ENCODE results near the gene PCDH9. TPM values are rescaled to one million over a fixed set of nuclear protein-coding genes. Genes with fewer than 3 reads are reported as not detected.

The PCDH9 gene
- total RNA-seq, 2 donors from 2014 or later = 0.95 to 1.8 TPM

DNA sequence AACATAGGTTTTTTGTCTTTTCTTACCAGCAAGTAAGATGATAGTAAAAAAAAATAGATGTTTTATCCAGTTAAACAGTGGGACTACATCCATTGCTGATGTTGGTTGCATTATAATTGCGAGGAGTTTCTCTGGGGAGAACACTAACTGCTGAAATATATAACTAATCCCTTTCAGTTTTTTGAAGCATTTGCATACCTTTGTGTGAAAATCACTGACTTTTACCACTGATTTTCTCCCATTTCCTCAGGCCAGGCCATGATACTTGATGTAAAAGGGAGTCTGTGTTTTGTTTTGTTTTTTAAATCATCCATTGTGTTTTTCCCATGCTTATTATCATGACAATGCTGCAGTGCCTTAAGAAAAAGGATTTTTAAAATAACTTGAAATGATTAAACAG is 699.5 kb downstream of the PCDH9 start:
- H3K27ac Mint-ChIP-seq = no peak overlapping the region
- no peaks in the 10 kb centered on the region for H3K4me1 ChIP-seq (ENCODE audit: control insufficient read depth, insufficient read depth, low read length)
- H3K9me3 Mint-ChIP-seq = no peaks in the 10 kb centered on the region
- DNase-seq = no peak
- no peak overlapping the region for H3K27ac ChIP-seq (ENCODE audit: low read depth, low read length)
- 93% methylated on average over 1 of the region's 1 CpG; no CpG with 5 or more reads in 1 of the 2 experiments for WGBS, 2 experiments (ENCODE audit: insufficient coverage in 1 of 2, insufficient read length in 1 of 2)
- no peaks in the 10 kb centered on the region for H3K36me3 Mint-ChIP-seq (ENCODE audit: low read depth)
- no peaks in the 10 kb centered on the region for H3K27me3 ChIP-seq (ENCODE audit: control insufficient read depth, insufficient read depth, low read length, poor library complexity, severe bottlenecking)
- H3K4me1 Mint-ChIP-seq = peaks cover 8% of the 10 kb centered on the region
- TF ChIP-seq, protein P1, sequence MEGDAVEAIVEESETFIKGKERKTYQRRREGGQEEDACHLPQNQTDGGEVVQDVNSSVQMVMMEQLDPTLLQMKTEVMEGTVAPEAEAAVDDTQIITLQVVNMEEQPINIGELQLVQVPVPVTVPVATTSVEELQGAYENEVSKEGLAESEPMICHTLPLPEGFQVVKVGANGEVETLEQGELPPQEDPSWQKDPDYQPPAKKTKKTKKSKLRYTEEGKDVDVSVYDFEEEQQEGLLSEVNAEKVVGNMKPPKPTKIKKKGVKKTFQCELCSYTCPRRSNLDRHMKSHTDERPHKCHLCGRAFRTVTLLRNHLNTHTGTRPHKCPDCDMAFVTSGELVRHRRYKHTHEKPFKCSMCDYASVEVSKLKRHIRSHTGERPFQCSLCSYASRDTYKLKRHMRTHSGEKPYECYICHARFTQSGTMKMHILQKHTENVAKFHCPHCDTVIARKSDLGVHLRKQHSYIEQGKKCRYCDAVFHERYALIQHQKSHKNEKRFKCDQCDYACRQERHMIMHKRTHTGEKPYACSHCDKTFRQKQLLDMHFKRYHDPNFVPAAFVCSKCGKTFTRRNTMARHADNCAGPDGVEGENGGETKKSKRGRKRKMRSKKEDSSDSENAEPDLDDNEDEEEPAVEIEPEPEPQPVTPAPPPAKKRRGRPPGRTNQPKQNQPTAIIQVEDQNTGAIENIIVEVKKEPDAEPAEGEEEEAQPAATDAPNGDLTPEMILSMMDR (conservative IDR thresholded peaks at IDR 0.05) = no peak
- H3K27me3 Mint-ChIP-seq (ENCODE audit: insufficient read depth) = no peaks in the 10 kb centered on the region
- H3K4me3 Mint-ChIP-seq = no peak overlapping the region
- no peaks in the 10 kb centered on the region for H3K9me3 ChIP-seq (ENCODE audit: control insufficient read depth, low read length)
- no peak overlapping the region for H3K9ac ChIP-seq (ENCODE audit: extremely low read depth, low read length, poor library complexity, severe bottlenecking)
- H3K36me3 ChIP-seq (ENCODE audit: control insufficient read depth, insufficient read depth, low read length) = no peaks in the 10 kb centered on the region
- no peak overlapping the region for H3K4me3 ChIP-seq (ENCODE audit: low read length)

DNA sequence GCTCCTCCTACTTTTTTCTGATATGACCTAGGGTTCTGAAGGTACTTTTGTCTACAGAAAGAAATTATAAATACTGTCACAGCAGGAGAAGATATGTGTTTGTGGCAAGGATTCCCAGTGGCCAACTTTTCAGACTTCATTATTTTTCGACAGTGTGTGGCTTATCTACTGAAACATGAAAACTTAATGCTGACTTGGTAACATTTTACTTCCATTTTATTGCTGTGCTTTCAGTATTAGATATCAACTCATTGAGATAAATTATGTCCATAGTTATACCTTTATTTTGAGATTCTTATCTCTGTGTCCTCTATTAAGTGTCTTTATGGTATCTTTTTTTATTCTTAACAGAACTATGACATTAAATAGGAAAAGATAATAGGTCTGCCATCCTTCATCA is 700.0 kb downstream of the PCDH9 start:
- Mint-ChIP-seq H3K9me3 (no peaks in the 10 kb centered on the region), H3K4me1 (peaks cover 8% of the 10 kb centered on the region), H3K36me3 (ENCODE audit: low read depth) (no peaks in the 10 kb centered on the region), H3K27ac (no peak overlapping the region), H3K27me3 (ENCODE audit: insufficient read depth) (no peaks in the 10 kb centered on the region), H3K4me3 (no peak overlapping the region)
- no peak for DNase-seq
- H3K36me3 ChIP-seq (ENCODE audit: control insufficient read depth, insufficient read depth, low read length) = no peaks in the 10 kb centered on the region
- no peaks in the 10 kb centered on the region for H3K27me3 ChIP-seq (ENCODE audit: control insufficient read depth, insufficient read depth, low read length, poor library complexity, severe bottlenecking)
- H3K9me3 ChIP-seq (ENCODE audit: control insufficient read depth, low read length) = no peaks in the 10 kb centered on the region
- TF ChIP-seq, protein P1 (conservative IDR thresholded peaks at IDR 0.05) = no peak
- H3K9ac ChIP-seq (ENCODE audit: extremely low read depth, low read length, poor library complexity, severe bottlenecking) = no peak overlapping the region
- H3K4me1 ChIP-seq (ENCODE audit: control insufficient read depth, insufficient read depth, low read length) = no peaks in the 10 kb centered on the region
- H3K4me3 ChIP-seq (ENCODE audit: low read length) = no peak overlapping the region
- WGBS, 2 experiments (ENCODE audit: insufficient coverage in 1 of 2, insufficient read length in 1 of 2) = 100% methylated on average over 1 of the region's 1 CpG; no CpG with 5 or more reads in 1 of the 2 experiments
- H3K27ac ChIP-seq (ENCODE audit: low read depth, low read length) = no peak overlapping the region

DNA sequence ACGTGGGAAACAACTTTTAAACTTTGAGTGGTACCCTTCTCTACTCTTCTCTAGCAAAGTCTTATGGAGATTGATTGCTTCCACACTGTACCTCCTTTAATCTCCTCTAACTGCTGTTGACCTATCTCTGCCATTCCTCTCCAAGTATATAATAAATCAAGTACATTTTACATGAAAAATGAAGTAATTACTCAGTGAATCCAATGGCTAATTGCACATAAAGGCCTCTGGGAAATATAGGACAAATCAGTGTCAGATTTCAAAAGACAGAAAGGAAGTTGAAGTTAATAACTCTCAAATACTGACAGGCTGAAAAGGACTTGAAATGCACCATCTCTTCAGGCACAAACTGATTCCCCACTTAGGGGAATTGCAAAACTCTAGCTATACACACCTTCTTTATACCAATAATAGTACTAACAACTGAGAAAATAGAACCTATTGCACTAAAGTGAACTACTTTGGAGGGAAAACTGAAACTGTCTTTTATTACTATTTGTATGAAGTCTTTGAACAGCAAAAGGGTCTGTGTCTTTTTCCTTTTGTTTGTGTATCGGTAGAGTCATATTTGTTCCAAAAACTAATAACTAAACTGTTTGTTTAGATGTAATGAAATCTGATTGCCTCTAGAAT is 701.1 kb downstream of the PCDH9 start:
- no peaks in the 10 kb centered on the region for H3K4me1 ChIP-seq (ENCODE audit: control insufficient read depth, insufficient read depth, low read length)
- no peaks in the 10 kb centered on the region for H3K27me3 Mint-ChIP-seq (ENCODE audit: insufficient read depth)
- H3K27ac ChIP-seq (ENCODE audit: low read depth, low read length) = no peak overlapping the region
- no peak overlapping the region for H3K27ac Mint-ChIP-seq
- no peaks in the 10 kb centered on the region for H3K36me3 Mint-ChIP-seq (ENCODE audit: low read depth)
- H3K4me1 Mint-ChIP-seq = peaks cover 11% of the 10 kb centered on the region
- no peak overlapping the region for H3K4me3 Mint-ChIP-seq
- no peaks in the 10 kb centered on the region for H3K9me3 Mint-ChIP-seq
- no peaks in the 10 kb centered on the region for H3K27me3 ChIP-seq (ENCODE audit: control insufficient read depth, insufficient read depth, low read length, poor library complexity, severe bottlenecking)
- no peak overlapping the region for H3K4me3 ChIP-seq (ENCODE audit: low read length)
- TF ChIP-seq, protein P1 (conservative IDR thresholded peaks at IDR 0.05) = no peak
- 20% methylated on average over 1 of the region's 2 CpGs; no CpG with 5 or more reads in 1 of the 2 experiments for WGBS, 2 experiments (ENCODE audit: insufficient coverage in 1 of 2, insufficient read length in 1 of 2)
- H3K9ac ChIP-seq (ENCODE audit: extremely low read depth, low read length, poor library complexity, severe bottlenecking) = no peak overlapping the region
- no peaks in the 10 kb centered on the region for H3K36me3 ChIP-seq (ENCODE audit: control insufficient read depth, insufficient read depth, low read length)
- no peaks in the 10 kb centered on the region for H3K9me3 ChIP-seq (ENCODE audit: control insufficient read depth, low read length)
- DNase-seq = no peak
